GM19467 (cell line): ENCODE data around the gene ADAP1.

ENCODE experiments used
- ATAC-seq: cut with Tn5 transposase; IDR thresholded peaks from one replicate; pipeline ENCODE4 v1.9.1; 2021; ENCODE audit warnings: mild to moderate bottlenecking, moderate library complexity; ENCODE audit not compliant: unreplicated experiment

Gene ADAP1

DNA sequence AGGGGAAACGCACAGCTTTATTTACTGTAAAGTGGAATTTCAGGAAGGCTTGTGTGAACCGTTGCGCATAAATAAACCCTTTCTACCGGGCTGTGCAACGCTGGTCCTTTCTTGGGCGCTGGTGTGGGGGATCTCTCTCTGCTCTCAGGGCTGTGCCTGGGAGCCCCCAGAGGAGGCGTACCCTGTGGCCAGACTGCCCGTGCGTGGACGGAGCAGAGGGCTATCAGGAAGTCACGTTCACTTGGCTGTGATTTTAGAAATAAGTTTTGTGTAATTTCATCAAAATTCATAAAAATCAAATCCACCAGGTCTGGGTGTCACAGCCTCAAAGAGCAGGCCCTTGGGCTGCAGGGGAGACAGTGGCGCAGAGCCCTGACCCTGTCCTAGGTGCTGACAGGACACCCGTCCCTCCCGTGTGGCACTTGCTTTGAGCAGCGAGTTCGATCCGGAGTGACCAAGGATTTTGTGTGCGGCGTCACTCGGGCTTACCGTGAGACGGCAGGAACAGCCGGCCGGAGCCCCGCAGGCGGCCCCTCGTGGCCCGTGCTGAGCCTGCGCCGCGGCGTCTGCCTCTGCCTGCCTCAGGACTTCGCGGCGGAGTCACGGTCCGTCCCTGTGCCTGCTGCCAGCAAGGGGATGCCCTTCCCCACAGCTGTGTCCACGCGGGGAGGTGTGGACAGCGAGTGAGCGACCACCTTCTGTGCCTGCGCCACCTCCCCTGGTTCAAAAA lies 58.0 kb downstream of the ADAP1 start:
- no peak for ATAC-seq

DNA sequence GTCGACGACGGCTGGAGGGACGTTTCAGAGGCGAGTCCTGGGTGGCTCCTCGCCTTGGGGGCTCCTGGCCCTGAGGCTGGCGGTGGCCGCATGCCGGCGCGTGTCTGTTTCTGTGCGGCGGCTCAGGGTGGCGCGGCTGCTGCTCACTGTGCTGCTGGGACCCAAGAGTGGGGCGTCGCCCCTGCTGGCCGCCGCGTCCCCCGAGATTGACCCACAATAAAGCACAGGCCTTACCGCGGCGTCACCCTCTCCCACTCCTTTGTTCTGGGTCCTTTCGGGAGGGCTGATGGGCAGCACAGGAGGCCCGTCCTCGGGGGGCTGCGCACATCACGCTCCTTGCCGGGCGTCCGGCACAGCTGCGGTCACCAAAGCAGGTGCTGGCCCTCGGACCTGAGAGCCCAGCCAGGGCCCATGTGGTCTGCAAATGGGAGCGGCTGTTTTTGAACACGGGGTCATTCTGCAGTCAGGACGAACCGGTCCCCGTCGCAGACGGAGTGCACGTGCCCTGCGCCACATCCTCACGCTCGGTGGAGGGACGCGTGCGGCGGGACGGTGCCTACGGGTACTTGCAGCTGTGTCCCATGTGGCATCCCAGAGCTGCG lies 58.9 kb downstream of the ADAP1 start:
- no peak for ATAC-seq

DNA sequence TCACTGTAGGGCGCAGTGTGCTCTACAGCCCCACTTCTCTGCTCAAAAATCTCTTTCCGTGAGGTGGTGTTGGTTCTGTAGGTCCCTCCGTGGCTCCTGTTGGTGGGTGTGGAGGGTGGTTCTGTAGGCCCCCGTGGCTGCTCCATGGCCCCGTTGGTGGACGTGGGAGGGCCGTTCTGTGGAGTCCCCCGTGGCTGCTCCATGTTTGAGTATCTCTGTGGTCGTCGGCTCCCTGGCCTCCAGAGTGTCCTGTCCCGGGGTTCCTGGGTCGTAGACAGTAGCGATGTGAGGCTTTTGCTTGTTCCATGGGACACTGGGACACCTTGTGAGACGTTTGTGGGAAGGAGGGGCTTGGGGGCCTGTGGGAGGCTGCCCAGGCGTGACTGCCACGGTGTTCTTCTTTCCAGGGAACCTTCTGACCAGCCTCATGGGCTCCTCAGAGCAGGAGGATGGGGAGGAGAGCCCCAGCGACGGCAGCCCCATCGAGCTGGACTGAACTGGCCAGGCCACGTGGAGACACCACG lies 59.5 kb downstream of the ADAP1 start:
- no peak for ATAC-seq

DNA sequence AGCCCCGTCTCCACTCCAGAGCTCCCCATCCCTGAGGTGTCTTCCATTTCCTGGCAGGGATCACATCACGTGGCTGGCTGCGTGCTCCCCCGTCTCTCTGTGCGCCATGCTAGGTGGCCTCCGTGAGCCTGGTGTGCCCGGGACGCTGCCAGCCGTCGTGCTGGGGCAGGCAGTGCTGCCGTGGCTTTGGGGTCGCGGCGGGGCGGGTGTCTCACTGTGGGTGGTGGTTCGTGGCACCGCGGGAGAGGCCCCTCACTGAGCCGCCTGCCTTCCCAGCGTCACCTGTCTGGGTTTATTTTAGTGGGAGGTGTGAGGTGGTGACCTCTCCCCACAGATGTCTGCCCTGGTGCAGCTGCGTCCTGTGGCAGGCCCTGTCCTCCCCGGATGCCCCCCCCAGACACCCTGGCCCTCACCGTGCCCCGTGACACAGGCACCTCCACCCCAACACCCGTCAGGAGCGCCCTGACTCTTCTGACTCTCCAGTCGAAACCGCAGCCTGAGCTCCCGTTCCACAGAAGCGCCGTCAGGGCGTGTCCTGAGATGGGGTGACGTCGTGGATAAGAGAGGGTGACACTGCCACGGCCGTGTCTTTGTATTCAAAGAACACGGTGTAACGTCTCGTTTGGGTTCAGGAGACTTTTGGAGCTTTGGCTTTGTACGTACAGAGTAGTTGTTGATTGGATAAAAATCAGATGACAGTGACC lies 60.2 kb downstream of the ADAP1 start:
- no peak for ATAC-seq

DNA sequence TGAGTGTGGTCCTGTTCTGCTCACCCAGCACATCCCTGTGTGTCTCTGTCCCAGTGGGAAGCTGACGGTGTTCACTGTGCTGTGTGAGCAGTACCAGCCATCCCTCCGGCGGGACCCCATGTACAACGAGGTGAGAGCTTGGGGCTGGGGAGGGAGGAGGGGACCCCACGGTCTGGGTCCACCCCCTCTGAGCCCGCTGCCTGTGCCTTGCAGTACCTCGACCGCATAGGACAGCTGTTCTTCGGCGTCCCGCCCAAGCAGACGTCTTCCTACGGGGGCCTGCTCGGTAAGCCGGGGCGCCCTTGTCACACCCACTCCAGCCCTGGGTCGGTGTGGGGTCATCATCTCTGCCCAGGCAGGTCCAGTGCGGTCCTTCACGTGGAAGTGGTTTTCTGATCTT lies 60.8 kb downstream of the ADAP1 start:
- no peak for ATAC-seq

DNA sequence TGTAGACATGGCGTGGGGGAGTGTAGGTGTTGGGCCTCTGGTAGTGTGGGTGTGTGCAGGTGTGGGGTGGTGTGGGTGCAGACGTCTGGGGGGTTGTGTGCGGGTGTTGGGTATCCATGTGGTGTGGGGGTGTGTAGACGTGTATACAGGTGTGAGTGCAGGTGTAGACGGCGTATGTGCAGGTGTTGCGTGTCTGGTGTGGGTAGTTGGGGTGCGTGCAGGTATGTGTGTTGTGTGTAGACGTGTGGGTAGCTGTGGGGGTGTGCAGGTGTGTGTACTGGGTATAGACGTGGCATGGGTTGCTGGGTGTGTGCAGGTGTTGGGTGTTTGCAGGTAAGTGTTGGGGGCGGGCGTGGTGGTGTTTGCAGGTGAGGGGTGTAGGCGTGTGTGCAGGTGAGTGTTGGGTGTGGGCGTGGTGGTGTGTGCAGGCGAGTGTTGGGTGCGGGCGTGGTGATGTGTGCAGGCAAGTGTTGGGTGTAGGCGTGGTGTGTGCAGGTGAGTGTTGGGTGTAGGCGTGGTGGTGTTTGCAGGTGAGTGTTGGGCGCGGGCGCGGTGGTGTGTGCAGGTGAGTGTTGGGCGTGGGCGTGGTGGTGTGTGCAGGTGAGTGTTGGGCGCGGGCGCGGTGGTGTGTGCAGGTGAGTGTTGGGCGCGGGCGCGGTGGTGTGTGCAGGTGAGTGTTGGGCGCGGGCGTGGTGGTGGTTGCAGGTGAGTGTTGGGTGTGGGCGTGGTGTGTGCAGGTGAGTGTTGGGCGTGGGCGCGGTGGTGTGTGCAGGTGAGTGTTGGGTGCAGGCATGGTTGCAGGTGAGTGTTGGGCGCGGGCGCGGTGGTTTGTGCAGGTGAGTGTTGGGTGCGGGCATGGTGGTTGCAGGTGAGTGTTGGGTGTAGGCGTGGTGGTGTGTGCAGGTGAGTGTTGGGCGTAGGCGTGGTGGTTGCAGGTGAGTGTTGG lies 61.6 kb downstream of the ADAP1 start:
- ATAC-seq: no peak

DNA sequence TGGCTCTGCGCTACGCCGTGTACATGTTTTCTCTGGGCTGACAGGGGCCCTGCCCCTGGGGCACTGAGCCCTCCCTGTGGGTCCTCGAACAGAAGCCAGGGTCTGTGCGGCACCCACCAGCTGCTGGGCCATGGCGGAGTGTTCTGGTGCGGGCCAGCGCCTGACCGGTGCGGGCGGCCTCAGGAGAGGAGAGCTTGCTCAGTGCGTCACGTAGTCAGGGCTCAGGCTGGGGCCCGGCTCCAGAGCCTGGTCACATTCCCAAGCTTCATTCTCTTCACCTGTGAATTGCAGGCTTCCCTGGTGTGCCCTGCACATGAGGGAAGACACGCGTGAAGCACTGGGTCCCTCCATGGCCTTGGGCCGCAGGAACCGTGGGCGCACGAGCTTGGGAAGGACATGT lies 62.7 kb downstream of the ADAP1 start:
- no peak for ATAC-seq

DNA sequence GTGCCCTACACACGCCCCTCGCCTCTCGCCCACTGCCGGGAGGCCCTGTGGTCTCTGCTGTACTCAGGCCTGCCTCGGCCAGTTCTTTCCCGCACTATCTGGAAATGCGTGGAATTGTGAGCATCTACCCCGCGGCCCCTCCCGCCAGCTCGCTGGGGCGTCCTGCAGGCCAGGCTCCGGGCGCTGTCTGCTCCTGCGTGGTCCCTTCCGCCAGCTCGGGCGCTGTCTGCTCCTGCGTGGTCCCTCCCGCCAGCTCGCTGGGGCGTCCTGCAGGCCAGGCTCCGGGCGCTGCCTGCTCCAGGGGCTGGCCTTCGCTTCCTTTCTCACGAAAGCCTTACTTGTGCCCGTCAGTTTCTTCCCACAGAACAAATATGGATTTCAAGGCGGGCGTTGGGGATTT lies 63.2 kb downstream of the ADAP1 start:
- no peak for ATAC-seq

DNA sequence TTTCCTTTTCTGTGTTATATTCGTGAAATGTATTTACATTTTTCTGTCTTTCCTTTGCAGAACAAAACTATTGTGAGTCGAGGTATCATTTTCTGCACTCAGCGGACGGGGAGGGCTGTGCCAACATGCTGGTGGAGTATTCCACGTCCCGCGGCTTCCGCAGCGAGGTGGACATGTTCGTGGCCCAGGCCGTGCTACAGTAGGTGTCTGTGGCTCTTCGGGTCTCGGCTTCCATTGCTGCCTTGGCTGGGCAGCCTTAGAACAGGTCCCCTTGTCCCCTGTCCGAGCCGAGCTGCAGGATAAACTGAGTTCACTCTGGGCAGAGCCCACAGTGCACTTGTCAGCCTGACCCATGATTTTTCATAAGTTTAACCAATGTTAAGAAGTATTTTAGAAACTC lies 63.6 kb downstream of the ADAP1 start:
- ATAC-seq: no peak

DNA sequence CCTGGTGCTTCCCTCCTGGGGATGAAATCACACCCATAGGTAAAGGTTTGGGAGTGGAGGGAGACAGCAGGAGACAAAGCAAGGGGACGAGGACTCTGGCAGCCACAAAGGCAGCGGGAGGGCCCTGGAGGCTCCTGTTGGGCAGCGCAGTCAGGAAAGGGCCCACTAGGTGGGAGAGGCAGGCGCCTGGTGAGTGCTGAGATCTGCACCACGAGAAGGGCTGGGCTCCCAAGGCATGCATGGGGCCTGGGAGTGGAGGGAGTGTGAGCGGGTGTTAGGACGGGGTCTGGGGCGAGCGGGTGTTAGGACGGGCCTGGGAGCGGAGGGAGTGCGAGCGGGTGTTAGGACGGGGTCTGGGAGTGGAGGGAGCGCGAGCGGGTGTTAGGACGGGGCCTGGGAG lies 65.1 kb downstream of the ADAP1 start:
- no peak for ATAC-seq

DNA sequence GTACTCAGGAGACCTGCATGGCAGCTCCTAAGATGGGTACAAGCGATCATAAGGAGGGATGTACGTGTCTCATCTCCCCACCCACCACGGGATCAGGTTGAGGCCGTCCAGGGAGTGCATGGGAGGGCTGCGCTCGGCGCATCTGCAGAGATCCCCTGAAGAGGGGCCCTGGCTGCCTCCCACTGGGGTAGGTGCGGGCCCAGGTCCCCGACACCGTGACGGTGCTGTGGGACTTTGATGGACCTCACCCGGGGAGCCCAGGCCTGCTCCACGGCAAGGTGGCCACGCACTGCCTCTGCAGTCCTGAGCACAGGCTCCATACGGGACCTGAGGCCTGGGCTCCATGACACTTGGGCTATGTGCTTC lies 65.5 kb downstream of the ADAP1 start:
- no peak for ATAC-seq

DNA sequence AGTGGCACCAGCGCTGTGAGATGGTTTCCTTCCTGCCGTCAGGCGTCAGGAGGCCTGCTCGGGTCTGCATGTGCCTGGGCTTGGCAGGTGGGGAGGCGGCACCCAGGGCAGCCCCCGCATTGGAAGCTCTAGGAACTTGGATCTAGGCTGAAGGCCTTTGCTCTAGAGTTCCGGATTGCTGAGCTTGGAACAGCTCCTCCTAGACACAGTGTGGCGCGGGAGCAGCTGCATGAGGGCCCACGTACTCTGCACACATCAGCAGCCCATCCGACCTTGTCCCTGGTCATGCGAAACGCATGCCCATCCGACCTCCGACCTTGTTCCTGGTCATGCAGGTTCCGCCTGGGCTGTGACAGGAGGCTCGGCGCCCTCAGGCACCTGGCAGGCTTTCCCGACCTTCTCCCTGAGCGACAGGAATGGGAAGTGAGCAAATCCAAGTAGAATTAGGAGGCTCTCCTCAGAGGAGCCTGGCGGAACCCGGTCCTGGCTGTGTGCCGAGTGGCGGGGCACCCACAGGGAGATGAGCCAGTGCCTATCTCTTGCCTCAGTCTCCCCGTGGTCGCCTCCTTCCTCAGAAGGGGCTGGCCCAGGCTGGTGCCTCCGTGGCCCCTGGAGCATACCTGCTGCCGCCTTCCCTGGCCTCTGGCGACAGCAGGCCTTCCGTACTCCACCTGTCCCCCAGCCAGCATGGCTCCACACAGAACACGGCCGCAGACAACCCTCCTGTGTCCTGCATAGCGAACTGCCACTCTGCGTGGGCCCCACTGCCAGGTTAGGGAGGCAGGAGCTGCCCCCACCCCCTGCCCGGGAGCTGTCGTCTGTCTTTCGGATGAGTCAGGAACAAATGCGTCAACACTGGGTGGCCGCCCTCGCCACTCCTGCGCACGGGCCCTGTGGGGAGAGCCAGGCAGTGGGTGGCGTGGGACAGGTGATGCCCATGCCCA lies 66.1 kb downstream of the ADAP1 start:
- no peak for ATAC-seq

DNA sequence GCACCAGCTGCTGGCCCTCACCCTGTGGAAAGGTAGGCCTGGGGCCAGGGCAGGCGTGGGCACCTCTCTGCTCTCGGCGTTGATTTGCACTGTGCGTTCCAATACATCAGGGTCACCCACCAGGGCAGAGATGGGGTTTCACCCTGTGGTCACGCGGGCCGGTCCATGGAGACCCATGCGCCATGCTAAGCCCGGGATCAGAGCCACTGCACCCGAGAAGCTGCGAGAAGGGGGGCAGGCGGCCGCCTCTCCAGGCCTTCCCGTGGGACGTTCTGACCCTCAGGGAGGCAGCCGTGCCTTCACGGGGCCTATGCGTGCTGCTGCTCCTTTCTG lies 67.0 kb downstream of the ADAP1 start:
- no peak for ATAC-seq

DNA sequence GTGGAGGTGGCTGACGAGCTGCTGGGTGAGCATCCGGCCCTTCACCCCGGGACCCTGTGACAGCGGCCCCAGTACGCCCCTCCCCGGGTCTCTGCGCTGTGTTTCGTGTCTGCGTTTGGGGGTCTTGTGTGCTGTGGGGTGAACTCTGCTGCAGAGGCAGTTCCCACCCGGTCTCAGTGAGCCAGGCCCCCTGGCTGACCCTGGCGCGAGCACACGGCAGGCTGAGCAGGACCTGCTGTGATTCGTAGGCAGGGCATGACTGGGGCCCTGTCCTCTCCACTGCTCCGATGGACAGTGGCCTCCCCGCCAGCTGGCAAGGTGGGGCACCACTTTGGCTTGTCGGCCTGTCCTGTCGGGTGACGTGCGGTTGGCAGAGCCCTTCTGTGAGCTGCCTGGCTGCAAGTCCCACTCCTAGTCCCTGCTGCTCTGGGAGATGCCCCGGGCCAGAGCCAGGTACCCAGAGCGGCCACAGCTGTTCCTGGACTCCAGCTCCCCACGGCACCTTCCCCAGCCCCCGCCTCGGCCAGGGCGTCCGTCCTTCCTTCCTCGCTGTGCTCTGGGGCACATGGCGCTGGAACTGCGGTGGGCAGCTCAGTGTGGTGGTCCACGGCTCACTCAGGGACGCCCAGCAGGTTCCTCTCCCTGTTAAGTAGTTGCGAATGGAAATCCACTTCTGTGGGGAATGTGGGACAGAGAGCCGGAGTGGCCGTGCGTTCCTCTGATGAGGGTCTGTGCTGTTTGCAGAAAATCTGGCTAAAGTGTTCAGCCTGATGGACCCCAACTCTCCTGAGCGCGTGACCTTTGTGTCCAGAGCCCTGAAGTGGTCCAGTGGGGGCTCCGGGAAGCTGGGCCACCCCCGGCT lies 67.6 kb downstream of the ADAP1 start:
- no peak for ATAC-seq

DNA sequence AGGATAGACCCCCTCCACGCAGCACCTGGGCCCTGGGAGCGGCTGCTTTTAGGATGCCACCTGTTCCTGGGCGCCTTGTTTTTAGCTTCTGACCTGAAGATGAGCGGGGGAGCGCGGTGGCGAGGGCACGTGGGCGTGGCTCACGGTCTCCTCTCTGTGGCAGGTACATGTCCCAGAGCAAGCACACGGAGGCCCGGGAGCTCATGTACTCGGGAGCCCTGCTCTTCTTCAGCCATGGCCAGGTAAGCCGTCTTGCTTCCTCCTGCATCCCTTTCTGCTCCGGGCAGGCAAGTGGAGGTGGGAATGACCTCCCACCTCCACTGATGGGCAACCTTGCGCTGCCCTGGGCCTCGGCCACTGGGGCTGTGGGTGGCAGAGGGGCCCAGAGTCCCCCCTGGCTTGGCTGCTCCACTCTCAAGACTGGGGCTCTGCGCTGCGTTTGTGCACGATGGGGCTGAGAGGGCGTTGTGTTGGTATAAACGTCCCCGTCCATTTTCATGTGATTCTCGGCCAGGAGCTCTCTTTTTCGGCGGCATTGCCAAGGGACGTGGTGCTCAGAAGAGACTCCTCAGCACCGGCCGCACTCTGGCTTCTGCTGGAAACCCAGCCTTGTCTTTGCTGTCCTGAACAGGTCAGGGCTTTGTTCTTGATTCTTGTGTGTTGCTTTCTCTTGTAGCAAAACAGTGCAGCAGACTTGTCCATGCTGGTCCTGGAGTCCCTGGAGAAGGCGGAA lies 68.4 kb downstream of the ADAP1 start:
- ATAC-seq: no peak

DNA sequence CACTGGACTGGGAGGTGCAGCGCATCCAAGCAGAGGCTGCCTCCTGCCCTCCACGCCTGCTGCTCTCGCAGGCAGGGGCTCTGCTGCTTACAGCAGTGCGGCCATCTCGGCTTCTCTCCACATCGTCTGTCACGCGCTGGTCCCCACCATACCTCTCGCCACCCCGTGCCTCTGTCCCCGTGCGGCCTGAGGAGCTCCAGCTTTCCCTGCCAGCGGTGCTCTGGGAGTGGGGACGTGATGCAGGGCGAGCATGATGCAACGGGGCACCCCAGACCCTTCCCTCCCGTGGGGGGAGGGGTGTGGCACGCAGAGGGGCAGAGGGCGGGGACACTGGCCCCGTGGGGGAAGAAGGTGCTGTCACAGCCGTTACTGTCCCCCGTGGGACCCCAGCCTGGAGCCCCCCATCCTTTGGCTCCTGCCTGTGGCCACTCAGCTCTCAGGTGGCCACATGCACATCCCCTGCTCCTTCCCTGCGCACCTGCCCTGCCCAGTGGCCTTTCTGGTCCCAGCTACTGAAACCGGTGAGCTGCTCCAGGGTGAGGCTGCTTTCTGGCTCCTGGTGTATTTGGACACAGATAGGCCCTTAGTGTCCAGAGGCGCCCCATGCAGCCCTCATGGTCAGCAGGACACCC lies 69.1 kb downstream of the ADAP1 start:
- ATAC-seq: no peak

DNA sequence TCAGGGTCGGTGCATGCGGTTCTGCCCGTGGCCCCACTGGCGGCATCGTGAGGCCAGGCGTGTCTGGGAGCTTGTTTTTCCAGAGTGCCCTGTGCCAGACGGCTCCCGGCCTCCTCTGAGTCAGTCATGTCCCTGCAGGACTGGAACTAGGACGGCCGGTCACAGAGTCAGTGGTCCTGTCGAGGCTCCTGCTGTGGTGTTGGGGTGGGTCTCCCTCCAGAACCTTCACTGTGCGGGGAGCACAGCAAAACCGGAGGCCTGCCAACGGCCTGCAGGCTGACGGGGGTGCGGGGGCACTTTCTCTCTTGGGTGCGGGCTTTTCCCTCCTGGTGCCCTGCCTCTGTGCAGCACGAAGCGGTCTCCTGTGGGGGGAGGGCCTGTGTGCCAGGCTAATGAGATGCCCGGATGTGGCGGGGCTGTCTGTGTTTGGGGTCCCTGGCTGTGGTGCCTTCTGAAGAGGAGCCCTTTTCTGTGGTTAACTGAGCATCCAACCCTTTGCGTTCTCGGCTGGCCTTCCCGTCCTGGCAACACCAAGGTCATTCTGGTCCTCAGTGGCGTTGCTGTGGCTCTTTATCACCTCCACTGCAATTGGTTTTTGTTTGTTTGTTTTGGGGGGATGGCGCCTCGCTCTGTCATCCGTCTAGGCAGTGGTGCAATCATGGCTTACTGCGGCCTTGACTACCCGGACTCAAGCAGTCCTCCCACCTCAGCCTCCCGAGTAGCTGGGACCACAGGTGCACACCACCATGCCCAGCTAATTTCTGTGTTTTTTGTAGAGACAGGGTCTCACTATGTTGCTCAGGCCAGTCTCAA lies 70.1 kb downstream of the ADAP1 start:
- ATAC-seq: no peak
